HT1080 (cell line): ENCODE measurements around the gene ZC3HAV1L. TPM values are rescaled to one million over a fixed set of nuclear protein-coding genes. Genes with fewer than 3 reads are reported as not detected.
A peak's percentile ranks its signal among the peaks of the same experiment; 100 is the strongest.
"Not testable (repeated sequence)": the region's sequence is repeated elsewhere in the genome, so short reads cannot be mapped to it uniquely, and the experiment has no call there.

Experiments used
- DNase-seq: peaks from one replicate; pipeline ENCODE4 v3.0.0-alpha.2; 2015; ENCODE audit warnings: low read depth
- polyA plus RNA-seq, 2 experiments: library from polyadenylated mRNA; depleted of rRNA; stranded (reverse); fragments of >200 nt; gene quantifications; 2 replicates each; pipeline ENCODE4 v1.2.3, GENCODE V29; 2015
- total RNA-seq: library from RNA; depleted of rRNA; stranded (reverse); fragments of >200 nt; shearing (Covaris generic); gene quantifications from 2 replicates; pipeline ENCODE4 v1.2.3, GENCODE V29; 2014; rRNA removed

ZC3HAV1L gene, protein sequence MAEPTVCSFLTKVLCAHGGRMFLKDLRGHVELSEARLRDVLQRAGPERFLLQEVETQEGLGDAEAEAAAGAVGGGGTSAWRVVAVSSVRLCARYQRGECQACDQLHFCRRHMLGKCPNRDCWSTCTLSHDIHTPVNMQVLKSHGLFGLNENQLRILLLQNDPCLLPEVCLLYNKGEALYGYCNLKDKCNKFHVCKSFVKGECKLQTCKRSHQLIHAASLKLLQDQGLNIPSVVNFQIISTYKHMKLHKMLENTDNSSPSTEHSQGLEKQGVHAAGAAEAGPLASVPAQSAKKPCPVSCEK
- 1.6 and 2.7 TPM in 2 replicates for total RNA-seq
- polyA plus RNA-seq (2015; cell fraction: cytosol; rRNA removed) = 1.8 and 2.4 TPM in 2 replicates
- polyA plus RNA-seq (2015; cell fraction: nucleus; rRNA removed) = 5.7 and 7.2 TPM in 2 replicates

- peak; percentile 37 for DNase-seq
These were observed at the start of gene ZC3HAV1L for GRCh38 chr7:139035586-139036353. ZC3HAV1L (minus strand) TSS chr7:139036042; CDS start chr7:139036017, 25 bp downstream.

DNA sequence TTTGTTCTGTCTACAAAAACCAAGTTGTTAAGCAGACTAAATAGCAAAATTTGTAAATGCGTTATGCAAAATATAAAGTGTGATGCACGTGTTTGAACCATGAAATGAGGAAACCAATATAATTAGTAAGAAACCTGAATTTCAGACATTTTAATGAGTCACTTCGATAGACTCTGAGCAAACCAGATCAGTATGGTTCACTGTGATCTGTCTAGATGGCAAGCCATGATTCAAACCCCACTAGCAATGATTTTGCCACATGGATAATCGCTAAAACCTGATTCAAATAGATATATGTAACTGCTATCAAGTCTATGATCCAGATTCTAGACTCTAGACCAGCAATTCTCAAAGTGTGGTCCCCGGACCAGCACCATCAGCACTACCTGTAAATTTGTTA is 48.9 kb upstream of the ZC3HAV1L start:
- no peak for DNase-seq

DNA sequence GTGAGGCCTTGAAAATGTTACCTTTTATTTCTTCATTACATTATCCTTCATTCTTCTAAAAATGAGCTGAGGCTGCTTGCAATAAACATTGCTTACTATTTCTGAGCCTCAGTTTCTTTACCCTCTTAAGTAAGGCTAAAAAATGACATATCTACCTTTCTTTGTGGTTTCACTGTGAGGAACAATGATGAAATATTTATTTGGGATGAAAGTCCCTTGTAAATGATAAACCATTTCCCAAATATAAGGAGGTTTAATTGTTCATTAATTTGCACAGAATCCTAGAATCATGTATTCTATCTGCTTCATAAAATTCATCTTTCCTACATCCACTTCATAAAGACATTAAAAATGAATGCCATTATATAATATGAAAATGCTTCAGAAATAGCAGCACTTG is 45.7 kb upstream of the ZC3HAV1L start:
- DNase-seq = no peak

- no peak for DNase-seq
These were observed 45.1 kb upstream of the ZC3HAV1L start for GRCh38 chr7:139080905-139081304.

DNA sequence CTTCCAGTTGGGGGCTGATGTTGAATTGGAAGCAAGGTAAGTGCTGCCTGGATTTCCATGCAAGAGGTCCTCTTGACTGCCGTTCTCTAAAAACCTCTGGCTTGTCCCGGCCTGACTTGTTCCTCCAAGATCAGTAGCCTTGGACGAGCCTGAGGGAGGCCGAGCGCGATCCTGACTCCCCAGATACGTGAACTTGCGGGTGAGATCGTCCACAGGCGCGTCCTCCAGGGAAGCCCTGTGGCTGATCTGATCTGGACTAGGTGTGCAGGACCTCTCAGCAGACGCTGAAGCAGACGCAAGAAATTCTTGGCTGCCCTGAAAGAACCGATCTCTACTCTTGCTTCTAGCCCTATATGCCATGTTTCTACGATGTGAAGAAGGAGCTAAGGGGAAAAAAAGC is 44.0 kb upstream of the ZC3HAV1L start:
- DNase-seq = no peak

GRCh38 chr7:139078911-139079310 is 43.1 kb upstream of the ZC3HAV1L start:
- no peak for DNase-seq

- peak; percentile 34 for DNase-seq
These were observed 42.6 kb upstream of the ZC3HAV1L start for GRCh38 chr7:139078399-139078798.

DNA sequence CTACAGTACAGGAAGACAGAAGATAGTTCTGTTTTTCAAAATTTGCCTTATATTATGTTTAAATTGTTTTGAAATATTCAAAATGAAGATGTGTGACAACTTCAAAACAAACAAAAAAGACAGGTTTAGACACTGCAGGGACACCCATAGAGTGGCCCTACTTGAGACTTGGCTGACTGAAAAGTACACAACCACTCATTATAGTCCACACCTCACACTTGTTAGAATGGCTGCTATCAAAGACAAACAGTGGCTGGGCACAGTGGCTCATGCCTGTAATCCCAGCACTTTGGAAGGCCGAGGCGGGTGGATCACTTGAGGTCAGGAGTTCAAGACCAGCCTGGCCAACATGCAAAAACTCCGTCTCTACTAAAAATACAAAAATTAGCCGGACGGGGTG is 41.9 kb upstream of the ZC3HAV1L start:
- DNase-seq = not testable (repeated sequence)

DNA sequence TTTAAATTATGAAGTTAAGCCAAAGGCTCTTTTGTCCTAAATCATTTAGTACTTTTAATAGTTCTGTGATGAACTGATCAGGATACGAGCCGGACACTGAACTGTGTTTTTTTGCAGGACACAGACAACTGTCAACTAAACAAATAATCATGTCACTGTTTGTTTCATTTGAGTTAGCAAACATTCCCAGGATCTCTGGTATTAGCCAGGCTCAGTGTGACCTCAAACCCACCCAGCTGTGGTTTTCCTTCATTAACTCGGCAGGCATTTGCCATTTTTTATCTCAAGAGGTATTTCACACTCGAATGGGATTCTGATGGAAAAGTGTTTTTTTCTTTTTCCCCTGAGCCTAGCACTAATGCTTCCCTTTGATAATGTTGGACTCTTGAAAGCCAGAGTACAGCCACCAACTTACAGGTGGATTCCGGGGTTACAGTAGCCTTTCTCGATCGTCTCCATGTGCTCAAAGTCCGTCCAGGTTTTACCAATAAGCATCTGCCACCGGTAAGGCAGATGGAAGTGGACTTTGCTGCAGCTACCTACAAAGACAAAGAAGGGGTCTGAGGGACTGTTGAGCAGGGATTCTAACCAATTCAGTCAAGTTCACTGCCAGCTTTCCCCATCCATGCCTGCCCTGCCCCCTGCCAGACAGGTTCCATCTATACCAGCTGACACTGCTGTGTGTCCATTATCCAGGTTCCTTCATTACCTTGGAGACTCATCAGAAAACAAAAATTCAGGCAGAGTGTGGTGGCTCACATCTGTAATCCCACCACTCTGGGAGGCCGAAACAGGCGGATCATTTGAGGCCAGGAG is 40.2 kb upstream of the ZC3HAV1L start:
- DNase-seq = no peak

- DNase-seq = peak; percentile 76
These were observed 39.3 kb upstream of the ZC3HAV1L start for GRCh38 chr7:139075031-139075652.

GRCh38 chr7:139072796-139073195 is 37.0 kb upstream of the ZC3HAV1L start:
- no peak for DNase-seq

DNA sequence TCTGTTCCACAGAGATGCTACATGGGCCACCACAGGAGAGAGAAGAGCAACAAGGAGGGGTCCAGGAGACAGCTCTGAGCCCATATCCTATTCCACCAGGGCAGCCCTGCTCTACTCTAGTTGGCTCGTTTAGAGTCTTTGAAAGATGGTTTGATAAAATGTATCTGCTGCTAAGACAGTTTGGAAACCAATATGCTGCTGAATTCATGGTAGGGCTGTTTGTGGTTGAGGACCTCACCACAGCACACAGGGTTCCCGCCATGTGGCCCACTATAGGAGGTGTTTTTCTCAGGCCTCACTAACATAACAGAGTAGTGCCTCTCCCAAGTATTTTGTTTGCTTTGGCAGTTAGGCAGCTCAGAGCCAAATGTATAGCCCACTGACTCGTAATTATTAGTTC is 35.8 kb upstream of the ZC3HAV1L start:
- DNase-seq = no peak

DNA sequence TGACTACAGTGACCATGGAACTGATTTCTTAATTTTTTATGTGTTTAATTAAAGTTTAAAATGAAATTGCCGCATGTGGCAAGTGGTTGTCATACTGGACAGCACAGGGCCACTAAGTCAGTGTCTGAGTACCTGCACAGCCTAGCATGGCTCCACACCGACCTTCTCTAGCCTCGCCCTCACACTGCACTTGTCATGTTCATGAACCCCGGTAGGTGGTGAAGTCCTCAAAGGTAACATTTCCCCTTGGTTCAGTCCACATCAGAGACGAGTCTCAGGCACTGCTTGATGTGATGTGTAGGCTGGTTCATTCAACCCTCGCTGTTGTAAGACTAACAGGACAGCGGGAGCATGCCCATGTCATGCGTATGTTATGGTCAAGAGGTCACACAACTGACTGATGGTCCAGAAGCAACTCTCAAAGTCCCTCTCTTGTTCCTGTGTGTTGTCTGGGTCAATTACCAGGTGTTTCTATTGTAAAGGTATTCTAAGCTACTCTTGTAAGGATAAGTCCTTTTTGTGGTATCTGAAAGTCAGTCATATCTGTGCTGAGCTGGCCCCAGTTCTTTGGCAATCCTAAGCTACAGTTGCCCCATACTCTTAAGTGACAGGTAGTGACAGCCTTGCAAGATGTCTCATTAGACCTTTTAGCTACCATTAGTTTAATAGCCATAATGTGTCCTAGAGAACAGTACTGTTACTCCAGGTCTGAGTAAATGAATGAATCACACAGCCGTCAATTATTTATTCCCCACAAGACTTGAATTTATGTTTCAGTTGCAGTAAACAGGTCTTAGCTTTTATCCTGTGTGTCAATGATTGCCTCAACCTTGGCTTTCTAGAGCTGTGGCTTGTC is 32.9 kb upstream of the ZC3HAV1L start:
- no peak for DNase-seq

DNA sequence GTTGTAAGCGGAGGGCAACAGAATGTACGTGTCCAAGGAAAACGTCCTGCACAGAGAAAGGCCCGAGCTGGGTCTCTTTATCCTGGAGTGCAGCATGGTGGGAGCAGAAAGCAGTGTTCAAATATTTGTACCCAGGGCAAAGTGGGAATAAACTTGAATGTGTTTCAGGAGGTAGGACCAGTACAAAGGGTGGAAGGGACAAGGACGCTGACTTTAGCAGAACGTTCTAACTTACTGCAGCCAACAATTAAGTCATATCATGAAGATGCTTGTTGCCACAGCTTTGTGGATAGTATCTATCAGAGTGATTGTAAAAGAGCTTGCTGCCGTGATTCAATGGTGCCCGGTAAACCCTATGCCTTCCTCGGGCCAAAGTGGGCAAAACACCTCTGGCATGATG is 30.5 kb upstream of the ZC3HAV1L start:
- no peak for DNase-seq

DNA sequence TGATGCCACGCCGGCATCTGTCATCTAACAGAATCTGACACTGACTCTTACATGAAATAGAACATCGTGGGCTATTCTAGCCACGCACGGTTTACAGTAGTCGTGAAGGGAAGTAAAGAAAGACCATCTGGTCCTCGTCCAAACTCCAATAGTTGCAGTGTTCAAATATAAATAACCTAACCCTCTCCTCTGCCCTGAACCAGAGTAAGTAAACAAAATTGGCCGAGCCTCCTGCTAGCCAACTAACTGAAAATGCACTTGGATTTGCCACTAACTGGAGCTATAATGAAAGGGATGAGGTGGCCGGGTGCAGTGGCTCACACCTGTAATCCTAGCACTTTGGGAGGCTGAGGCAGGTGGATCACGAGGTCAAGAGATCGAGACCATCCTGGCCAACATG is 29.5 kb upstream of the ZC3HAV1L start:
- DNase-seq = no peak

- no peak for DNase-seq
These were observed 25.6 kb upstream of the ZC3HAV1L start for GRCh38 chr7:139061416-139061815.

DNA sequence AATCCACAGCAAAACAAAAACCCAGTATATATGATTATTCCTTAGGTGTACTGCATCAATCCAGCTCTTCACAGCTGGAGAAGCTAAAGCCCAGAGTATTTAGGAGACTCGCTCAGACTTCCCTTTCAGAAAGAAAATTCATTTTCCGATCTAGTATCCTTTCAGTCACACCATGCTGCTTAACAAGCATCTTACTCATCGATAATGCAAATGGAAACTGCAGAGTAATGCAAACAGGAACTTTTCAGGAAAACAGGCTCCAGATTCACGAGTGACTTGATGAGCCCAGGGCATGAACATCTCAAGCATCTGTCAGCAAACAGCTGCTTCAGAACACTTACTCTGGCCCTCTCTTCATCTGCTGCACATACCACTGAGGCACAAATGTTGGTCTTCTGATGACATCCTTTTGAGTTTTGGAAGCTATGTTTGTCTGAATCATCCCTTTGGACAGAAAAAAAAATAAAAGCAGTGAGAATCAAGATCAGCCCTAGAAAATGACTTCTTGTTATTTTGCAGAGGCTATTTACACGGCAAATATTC is 24.9 kb upstream of the ZC3HAV1L start:
- DNase-seq = no peak

DNA sequence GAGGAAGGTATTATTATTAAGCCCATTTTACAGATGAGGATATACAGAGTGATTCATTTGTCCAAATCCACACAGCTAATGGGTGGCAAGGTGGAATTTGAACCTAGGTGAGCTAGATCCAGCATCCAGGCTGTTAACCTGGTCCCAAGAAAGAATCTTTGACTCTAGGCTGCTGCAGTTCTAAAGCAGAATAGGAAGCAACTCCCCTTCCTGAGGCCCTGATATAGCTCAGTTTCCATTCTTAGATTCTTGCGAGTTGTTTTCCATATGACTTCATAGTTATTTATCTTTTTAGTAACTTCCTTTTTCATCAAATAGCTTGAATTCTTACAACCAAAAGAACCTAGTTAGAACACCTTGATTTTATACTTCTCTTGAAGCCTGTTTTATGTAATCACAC is 24.1 kb upstream of the ZC3HAV1L start:
- DNase-seq = no peak

GRCh38 chr7:139058943-139059342 is 23.1 kb upstream of the ZC3HAV1L start:
- no peak for DNase-seq

GRCh38 chr7:139055674-139056073 is 19.8 kb upstream of the ZC3HAV1L start:
- no peak for DNase-seq
